Measurements from ENCODE around the gene ISLR2. TPM values are rescaled to one million over a fixed set of nuclear protein-coding genes. Genes with fewer than 3 reads are reported as not detected.

The ISLR2 gene
- 0.13 to 0.27 TPM (median 0.15 TPM) in 5 replicates for total RNA-seq (2022; extraction: Qiagen RNA extraction; ENCODE audit: low read depth)

GRCh38 chr15:74130155-74130848 lies at the start of gene ISLR2:
Gene ISLR2, plus strand, starts transcription at chr15:74130586. Its CDS starts 2,169 bp downstream, at chr15:74132755.

GRCh38 chr15:74082450-74082849 lies 47.9 kb upstream of the ISLR2 start, which contains the start of gene GOLGA6A:
Gene GOLGA6A, minus strand, starts transcription at chr15:74082550. Its CDS starts 41 bp downstream, at chr15:74082509.

GRCh38 chr15:74173380-74174218 lies 43.2 kb downstream of the ISLR2 start, which contains the start of gene ISLR:
Gene ISLR, plus strand, starts transcription at chr15:74173710. Its CDS starts 1,149 bp downstream, at chr15:74174859.

Other genes starting within 250 kb of the ISLR2 start
- 0.28 to 0.72 TPM (median 0.43 TPM) in 5 replicates for gene LOXL1, start 204.1 kb upstream of the ISLR2 start, total RNA-seq (2022; extraction: Qiagen RNA extraction; ENCODE audit: low read depth)
- gene STOML1, start 138.3 kb upstream of the ISLR2 start, total RNA-seq (2022; extraction: Qiagen RNA extraction; ENCODE audit: low read depth) = 9.6 to 12.9 TPM (median 12.0 TPM) in 5 replicates
- 10.7 to 15.4 TPM (median 14.8 TPM) in 5 replicates for gene PML, start 135.9 kb upstream of the ISLR2 start, total RNA-seq (2022; extraction: Qiagen RNA extraction; ENCODE audit: low read depth)
- 0.07 to 0.14 TPM (median 0.11 TPM) in 4 of 5 replicates, not detected in the other for gene GOLGA6A, start 48.0 kb upstream of the ISLR2 start, total RNA-seq (2022; extraction: Qiagen RNA extraction; ENCODE audit: low read depth)
- 0.14 to 0.44 TPM (median 0.38 TPM) in 5 replicates for gene ISLR, start 43.1 kb downstream of the ISLR2 start, total RNA-seq (2022; extraction: Qiagen RNA extraction; ENCODE audit: low read depth)
- 51.0 to 75.4 TPM (median 63.6 TPM) in 5 replicates for gene STRA6, start 72.2 kb downstream of the ISLR2 start, total RNA-seq (2022; extraction: Qiagen RNA extraction; ENCODE audit: low read depth)
- 5.8 to 7.8 TPM (median 6.1 TPM) in 5 replicates for gene CCDC33, start 105.7 kb downstream of the ISLR2 start, total RNA-seq (2022; extraction: Qiagen RNA extraction; ENCODE audit: low read depth)
- not detected in 5 replicates for gene CYP11A1, start 237.1 kb downstream of the ISLR2 start, total RNA-seq (2022; extraction: Qiagen RNA extraction; ENCODE audit: low read depth)

All from A549 treated with CpdA at 1 μM for 4 hours (cell line).